ENCODE results near the gene IMMP2L.

Gene IMMP2L

GRCh38 chr7:110835849-110836248, 726.4 kb downstream of the IMMP2L start:
- DNase-seq, result no peak

GRCh38 chr7:110835218-110835617, 727.1 kb downstream of the IMMP2L start:
- no peak for DNase-seq

GRCh38 chr7:110831419-110831818, 730.9 kb downstream of the IMMP2L start:
- no peak for DNase-seq

GRCh38 chr7:110830778-110831177, 731.5 kb downstream of the IMMP2L start:
- DNase-seq, result no peak

- no peak for DNase-seq
Measured at GRCh38 chr7:110827936-110828335, 734.4 kb downstream of the IMMP2L start.

DNA sequence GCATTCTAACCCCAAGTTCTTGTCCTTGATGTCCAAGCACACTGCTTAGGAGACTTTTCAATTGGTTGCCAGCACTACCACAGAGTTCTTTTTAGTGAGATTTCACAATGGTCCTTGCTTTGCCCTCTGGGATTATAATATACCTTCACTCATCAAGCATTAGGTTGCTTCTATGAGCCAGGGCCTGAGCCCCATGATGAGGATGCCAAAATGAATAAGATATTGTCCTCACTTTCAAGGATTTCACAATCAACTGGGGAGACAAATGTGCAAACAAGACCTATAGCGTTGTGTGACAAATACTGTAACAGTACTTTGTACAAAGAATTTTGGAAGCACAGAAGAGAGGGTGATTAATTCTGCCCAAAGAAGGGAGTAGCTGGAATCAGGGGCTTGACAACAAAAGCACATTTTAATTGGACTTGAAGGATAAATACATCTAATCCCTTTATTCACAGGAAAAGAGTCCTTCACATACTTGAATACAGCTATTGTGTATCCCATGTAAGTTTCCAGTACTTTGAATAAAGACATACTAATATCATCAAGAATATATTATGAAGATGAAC, 734.9 kb downstream of the IMMP2L start:
- DNase-seq, result no peak

DNA sequence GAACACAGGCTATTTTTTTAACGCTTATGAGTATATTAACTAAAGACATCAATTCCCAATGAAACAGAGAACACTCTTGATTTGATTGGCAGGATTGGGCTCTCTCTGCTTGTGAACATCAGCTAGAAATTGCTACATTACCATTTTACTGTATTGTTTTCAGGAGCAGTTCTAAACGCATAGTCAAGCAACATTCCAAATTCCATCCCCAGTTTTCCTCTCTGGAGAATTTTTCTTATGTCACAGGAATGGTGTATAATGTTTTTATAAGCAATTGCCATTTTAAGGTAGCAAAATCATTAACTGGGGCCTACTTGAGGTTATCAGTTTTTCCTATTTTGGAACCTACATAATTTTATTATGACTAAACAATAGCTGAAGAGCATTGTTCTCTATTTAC, 748.3 kb downstream of the IMMP2L start:
- DNase-seq, result no peak

DNA sequence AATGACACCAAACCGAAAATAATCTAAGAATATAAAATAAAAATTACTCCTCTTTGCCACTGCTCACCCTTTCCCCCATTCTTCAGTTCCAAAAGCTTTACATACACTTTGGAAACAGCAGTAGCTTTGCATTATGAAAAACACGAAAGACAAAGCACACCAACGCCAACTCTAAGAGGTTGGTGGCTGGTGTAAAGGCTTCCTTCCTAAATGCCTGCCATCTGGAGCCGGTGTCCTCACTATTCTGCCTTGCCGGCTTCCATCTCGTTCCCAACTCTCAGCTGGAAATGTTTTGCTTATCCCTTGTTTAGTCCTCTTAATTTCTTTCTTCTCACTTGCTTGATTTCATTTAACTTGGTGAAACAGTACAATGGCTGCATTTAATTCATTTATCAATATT, 752.5 kb downstream of the IMMP2L start:
- no peak for DNase-seq

- no peak for DNase-seq
Measured at GRCh38 chr7:110808361-110808760, 753.9 kb downstream of the IMMP2L start.

DNA sequence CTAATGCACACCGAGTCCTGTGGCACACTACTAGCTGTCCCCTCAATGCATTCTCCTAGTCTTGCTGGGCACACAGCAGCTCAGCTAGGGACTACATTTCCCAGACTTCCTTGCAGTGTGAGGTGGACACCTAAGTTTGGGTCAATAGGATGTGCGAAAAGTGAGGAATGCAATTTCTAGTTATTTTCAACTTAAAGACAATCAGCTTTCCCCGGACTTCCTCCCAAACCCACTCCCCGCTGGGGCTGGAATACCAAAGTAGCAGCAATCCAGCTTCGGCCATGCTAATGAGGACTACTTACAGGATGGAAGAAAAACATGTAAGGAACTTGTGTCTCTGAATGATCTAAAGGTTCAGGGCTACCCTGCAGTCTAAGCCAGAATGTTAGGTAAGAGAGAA, 757.8 kb downstream of the IMMP2L start:
- DNase-seq, result no peak

GRCh38 chr7:110803602-110804143, 758.6 kb downstream of the IMMP2L start:
- DNase-seq, result no peak

DNA sequence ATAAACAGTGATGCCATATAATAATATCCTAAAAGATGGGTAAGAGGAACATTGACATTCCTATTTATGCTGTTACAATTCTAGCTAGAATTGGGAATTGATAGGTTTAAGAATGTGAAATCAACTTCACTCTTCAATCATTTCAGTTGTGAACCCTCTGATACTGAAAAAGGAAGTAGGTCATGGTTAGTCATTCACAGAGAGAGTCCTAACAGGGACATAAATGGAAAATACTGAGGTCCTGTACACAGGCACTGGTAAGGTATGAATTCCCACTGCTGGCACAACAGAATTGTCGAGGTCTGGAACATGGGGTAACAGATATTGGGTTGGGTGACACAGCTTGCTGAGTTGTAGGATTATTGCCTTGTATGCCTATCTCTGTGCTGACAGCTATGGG, 760.8 kb downstream of the IMMP2L start:
- no peak for DNase-seq

- no peak for DNase-seq
Measured at GRCh38 chr7:110800984-110801383, 761.3 kb downstream of the IMMP2L start.

DNA sequence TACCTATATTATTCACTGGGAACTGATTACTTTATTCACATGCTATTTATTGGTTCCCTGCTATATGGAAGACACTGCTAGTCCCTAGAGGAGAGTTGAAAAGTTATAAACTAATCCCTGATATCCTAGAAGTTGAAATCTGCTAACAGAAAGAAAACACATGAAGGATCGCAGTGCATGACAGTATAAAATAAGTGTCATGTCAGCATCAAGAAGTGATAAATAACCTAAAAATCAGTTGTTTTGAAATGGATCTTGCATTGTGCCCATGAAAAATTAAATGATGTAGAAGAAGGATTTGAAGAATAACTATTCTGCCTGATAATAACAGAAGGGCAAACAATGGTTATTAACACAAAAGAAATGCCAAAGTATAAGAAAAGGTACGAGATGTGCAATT, 764.6 kb downstream of the IMMP2L start:
- no peak for DNase-seq

- no peak for DNase-seq
Measured at GRCh38 chr7:110790992-110791391, 771.3 kb downstream of the IMMP2L start.

GRCh38 chr7:110786328-110786965, 775.8 kb downstream of the IMMP2L start:
- DNase-seq, result no peak

- DNase-seq, result no peak
Measured at GRCh38 chr7:110784749-110785148, 777.5 kb downstream of the IMMP2L start.

DNA sequence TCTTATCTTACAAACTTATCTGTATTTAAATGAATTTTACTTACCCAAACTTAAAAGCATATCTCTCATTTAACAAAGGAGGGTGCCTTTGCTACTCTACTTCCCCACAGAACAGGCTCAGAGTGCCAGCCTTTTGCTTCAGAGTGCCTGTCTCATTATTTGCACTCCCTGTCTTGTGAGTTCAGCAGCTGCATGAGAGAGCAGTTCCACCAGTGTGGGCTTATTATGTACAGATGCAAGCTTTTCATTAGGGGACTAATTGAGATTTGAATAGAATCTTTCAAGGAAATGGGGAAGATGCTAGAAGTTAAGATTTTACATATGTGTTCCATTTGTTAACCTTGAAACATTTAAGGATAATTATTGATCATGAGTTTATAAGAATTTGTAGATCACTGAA, 781.6 kb downstream of the IMMP2L start:
- DNase-seq, result no peak

DNA sequence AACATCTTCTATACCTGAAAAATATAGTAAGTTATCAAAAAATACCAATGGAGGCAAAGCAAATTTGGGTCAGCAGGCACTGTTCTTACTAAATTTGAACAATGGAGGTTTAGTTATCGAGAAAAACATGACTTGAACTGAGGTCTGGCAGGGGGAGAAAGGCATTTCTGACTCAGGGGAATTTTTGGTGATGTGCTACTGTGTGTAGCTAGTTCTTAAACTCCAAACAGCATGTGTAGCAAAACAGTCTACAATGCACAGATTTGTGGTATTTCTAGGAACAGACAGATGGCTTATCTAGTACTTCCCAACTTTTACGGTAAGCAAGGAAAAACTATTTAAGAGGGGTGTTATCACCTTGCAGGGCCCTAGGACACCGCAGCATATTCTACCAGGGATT, 783.0 kb downstream of the IMMP2L start:
- no peak for DNase-seq

- DNase-seq, result no peak
Measured at GRCh38 chr7:110775046-110775445, 787.2 kb downstream of the IMMP2L start.

DNA sequence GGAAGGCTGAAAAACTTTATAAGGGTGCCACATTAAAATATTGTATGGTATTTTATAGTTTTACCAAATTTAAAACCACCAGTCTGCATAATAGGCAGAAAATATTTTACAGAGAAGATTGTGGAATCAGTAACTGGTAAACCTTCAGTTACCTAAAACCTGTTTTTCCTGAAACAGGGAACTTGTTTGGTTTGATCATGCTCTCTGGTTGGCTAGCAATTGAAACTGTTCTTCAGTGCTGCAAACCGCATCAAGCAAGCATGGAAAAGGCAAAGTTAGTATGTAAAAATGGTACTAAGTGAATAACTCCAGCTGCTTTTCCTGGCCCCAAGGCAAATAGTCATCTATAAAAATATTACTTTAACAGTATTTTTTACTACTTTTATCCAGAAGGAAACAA, 788.2 kb downstream of the IMMP2L start:
- DNase-seq, result no peak

DNA sequence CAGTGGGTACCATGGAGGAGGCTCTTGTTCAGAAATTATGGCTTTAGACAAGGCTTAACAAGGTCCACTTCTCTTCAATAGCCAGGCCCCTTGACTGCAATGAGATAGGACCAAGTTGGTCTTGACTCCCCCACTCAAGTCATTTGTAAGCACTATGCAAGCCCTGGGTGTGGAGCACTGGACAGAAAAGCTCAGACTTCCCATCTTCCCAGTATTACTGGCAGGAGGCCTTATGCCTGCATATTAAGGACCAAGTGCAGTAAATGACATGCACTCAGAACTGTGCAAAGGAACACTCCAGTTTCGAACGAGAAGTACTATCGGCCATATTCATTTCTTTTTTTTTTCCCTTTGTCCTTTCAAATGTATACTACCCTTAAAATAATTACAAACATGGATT, 789.7 kb downstream of the IMMP2L start:
- DNase-seq, result no peak

GRCh38 chr7:110771717-110772116, 790.6 kb downstream of the IMMP2L start:
- DNase-seq, result no peak

DNA sequence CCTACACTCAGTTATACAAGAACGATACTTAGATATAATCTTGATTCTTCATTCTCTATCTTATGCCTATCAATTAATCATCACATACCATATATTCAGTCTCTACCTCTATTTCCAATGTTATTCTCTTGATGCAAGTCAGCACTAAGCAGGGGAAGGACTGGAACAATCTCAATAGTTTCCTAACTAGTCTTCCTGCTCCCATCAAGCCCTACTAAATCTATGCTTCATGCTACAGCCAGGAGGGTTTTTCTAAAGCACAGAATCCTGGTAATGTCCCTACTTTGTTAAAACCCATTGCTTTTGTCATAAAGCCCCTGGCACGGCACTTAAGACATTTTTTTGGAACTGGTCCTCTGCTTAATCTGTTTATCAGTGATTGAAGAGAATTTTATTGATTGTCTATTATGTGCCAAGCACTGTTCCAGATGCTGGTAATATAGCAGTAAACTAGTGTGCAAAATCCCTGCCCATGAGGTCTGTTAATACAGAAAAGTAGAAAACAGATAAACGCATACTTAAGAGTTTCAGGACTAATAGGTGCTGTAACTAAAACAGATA, 794.7 kb downstream of the IMMP2L start:
- no peak for DNase-seq

DNA sequence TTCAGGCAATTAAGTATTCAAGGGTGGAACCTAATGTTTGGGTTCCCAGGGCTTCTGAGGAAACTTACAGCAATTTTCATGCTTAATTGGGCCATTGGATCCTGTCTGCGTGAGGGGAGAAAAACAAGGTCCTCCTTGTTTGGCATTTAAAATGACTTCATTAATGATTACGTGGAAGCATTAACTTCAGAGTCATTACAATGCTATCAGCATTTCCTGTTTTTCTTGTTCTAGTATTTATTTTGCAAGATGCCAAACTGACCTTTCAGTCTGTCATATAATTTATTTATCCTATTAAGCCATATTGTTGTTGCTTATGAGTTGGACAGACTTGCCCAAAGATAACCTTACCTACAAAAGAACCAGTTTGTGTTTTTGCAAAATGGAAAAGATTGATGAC, 795.4 kb downstream of the IMMP2L start:
- DNase-seq, result no peak

Measured in GDM1 (cell line).